ENCODE measurements around the gene PEMT.
A peak's percentile ranks its signal among the peaks of the same experiment; 100 is the strongest.

Gene PEMT

DNA sequence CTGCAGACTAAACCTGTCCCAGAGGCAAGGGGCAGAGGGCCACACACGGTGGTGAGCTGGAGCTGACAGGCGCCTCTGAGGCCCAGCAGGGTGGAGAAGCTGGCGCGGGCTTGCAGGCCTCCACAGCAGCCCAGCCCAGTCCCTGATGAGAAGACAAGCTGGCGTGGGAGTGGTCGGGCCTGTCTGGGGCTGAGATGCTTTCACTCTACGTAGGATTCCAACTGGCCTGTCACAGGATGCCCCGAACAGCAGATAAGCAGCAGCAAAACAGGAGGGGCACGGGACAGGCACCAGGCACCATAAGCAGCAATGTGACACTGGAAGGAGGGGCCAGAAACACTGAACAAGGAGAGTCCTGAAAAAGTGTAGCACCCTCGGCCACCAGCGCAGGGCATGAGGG lies 40.1 kb downstream of the PEMT start:
- no peak for DNase-seq

- DNase-seq = no peak
Observed at GRCh38 chr17:17549732-17550366, 41.7 kb downstream of the PEMT start.

DNA sequence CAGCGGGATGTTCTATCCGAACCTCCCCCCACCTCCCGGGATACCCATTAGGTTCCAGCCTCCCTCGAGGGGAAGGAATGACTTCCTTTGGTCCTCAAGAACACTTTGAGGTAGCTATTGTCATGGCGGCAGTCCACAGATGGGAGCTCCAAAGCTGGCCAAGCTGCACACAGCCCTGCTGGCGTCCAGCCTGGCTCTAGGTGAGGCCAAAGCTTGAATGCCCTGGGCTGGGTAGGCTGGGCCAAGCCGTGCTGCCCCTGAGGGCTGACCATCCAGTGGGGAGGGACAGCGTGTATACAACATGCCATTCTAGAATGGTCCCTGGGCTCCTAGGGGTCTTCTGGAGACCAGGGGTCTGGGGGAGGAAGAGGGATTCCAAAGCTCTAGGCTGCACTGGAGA lies 43.5 kb downstream of the PEMT start:
- no peak for DNase-seq

- DNase-seq = no peak
Observed at GRCh38 chr17:17547210-17547764, 44.2 kb downstream of the PEMT start.

- no peak for DNase-seq
Observed at GRCh38 chr17:17546399-17547185, 44.9 kb downstream of the PEMT start.

DNA sequence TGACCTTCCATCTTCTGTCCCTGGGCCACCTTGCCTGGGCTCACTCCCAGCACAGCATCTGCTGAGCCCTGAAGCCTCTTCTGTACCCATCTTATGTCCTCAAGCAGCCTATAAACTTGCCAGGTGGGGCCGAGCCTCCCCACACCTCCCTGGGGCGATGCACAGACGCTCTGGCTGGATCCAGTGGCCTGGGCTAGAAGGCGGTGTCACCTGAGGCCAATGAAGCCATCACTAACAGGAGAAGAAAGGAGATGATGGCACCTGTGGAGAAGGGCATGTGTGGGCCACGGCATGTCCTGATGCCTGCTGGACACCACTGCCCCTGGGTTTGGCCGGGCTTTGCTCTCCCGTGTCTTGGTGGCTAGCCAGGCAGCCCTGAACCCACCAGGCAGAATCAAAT lies 45.5 kb downstream of the PEMT start:
- DNase-seq = peak; percentile 50 to 58

DNA sequence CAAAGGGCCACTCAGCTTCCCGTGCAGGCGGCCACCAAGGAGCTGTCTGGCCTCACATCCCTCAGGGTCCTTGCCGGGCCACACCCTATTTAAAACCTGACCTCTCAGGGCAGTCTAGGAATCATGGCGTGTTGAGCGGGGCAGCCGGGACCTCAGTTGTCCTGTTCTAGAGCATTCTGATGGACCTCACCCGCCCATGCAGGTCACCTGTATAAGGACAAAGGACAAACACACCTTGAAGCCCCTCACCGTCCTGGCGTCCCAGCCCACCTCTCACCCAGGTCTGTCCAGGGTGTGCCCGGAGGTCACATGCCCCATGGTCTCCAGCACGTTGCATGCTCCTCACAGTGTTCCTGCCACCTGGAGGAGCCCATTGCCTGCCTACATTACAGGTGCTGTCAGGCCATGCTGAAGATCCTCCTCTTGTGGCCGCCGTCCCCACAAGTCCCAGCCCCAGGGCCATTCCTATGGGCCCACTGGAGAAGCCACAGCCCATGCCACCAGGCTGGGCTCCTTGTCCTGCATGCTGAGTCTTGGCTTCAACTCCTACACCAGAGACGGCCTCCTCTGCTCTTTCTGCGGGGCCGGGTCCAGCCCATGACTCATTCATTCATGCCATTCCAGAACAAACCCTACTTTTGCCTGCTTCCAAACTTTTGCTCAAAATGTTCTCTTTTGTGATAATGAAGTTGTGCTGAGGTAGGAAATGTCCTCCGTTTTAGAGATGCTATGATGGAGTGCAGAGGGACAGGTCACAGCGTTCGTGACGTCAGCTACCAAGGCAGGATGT lies 46.3 kb downstream of the PEMT start:
- DNase-seq = no peak

DNA sequence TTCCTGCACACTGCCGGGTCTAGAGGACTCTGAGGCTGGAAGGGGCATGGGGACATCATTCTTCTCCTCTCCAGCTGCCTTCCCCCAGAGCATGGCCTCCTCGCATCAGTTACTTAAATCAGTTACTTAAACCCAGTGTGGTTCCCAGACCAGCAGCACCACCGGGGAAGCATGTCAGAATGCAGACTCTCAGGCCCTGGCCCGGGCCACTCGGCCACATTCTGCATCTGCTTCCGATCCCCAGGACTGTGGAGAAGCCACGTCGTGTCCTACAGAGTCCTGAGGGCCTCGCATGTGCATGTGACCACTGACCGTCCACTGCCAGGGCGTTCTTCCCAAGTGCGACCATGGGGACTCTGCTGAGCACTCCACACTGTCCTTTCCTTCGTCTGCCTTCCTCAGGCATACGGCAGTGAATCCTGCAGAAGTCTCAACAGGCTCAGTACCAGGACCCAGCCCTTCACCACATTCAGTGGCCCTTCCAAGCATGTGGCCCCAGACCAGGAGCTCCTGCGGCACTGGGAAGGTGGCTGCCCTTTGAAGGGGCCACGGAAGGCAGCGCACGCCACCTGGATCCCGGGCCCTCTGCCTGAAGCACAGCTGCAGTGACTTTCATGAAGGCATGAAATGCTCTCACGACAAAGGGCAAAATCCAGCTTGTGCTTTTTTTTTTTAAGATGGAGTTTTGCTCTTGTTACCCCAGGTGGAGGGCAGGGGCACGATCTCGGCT lies 48.4 kb downstream of the PEMT start:
- DNase-seq = no peak

DNA sequence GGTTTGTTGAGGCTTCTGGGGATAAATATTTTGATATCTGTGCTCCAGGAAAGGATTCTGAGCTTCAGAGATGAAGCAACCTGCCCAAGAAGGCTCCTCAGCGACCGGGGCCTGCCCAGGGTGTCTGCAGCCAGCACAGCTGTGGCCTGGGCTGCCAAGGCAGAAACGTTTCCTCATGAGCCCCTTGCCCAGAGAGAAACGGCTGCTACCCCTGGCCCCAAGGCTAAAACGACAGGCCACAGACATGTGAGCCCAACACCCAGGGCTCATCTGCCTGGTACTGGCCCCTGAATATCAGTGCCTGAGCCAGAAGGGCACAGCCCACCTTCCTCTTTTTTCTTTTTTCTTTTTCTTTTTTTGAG lies 49.9 kb downstream of the PEMT start:
- no peak for DNase-seq

- no peak for DNase-seq
Observed at GRCh38 chr17:17540935-17541639, 50.4 kb downstream of the PEMT start.

DNA sequence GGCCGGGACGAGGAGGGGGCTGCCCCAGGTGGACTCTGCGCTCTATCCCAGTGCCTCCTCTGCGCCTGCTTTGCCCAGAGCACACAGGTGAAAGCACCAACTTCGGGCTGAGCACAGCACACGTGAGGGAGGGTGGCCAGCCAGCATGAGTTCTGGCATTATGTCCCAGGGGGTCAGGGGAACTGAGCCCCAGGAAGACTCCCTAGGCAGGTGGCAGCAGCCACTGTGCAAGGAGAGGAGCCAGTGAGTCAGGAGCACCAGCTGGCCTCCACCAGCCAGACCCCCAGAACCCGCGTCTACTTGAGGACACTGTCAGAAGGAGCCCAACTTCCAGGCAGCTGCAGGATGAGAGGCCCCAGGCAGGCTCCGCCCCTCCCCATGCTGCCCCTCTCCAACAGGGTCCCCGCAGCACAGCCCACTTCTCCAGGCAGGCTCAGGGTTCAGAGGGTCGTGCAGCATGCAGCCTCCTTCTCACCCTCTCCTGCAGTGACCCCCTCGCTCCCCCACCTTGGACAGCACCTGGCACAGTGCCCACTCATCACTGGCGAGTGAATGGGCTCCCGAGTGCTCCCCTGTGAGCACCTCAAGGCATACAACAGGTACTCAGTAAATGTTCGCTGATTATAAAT lies 51.1 kb downstream of the PEMT start:
- DNase-seq = no peak

DNA sequence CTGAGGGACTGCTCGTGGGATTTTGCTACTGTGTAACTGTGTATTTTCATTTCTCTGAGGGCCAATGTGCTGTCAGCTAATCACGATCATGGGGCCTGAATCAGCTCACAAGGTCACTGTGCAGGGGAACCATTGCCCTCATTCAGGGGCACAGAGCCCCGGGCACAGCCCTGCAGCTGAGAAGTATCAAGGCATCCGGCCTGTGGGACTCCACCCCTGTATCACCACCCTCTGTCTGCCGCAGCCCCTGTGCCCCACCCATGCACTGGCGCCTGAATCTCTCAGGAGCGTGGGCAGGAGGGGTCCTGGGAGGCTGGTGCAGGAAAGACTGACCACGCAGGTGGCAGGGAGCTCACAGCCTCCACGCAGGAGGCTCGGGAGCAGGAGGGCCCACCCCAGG lies 51.9 kb downstream of the PEMT start:
- no peak for DNase-seq

DNA sequence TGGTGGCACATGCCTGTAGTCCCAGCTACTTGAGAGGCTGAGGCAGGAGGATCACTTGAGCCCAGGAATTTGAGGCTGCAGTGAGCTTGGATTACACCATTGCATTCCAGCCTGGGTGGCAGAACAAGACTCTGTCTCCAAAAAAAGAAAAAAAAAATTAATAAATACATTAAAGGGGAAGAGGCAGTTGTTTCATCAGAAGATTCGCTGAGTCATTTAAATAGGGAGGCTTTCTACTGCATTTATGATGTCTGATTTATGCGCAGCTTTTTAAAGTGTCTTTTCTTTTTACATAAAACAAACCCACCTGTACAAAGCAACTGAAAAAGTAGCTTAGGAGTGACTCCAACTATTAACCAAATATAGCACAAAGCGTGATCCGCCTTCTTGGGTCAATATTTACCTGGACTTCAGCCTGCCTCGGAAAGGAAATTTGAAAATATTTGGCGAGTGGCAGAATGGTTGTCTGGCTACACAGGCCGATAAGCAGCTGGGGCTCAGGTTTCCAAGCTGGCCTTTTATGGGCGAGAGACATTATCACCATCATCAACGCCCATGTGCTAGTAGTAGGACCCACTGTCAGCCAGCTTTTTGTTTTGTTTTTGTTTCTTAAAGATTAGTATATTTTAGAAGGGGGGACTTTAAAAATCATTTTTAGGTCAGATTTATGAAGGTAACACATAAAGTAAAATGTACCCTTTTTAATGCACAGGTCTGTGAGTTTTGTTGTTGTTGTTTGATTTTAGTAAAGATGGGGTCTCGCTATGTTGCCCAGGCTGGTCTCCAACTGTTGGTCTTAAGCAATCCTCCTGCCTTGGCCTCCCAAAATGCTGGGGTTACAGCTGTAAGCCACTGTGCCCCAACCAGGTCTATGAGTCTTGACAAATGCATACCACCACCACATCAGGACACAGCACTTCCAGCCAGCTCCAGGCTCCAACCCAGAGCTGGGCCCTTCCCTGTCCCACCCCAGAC lies 52.8 kb downstream of the PEMT start:
- no peak for DNase-seq

DNA sequence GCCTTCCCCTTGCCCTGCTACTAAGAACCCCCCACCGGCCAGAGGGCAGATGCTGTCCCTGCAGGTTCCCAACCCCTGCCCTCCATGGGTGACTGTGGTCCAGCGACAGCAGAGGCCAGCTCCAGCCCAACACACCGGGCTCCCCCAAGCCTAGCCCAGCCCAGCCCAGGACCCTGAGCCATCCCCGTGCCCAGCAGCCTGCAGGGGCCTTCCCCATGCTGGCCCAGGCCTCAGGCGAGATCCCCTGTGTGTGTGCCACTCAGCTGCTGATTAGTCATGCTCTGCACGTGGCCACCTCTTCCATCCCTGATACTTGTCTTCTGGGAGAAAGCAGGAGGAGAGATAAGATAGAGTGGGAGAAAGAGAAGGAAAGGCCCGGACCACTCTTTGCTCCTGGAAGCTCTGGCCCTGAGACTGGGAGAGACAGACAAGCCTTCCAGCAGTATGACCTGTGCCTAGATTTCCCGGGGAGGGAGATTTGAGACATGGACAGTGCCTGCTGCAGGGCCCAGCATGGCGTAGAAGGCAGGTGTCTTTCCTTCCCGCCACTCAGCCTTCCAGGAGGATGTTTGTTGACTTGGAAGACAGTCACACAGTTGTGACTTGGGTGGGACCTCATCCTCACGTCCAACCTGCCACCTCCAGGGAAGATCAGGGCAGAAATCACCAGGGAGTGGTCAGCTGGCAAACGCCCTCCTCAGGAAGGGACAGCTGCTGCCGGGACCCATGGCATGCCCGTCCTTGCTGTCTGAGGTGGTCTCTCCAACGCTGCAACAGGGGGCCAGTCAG lies 54.0 kb downstream of the PEMT start:
- DNase-seq = no peak

- DNase-seq = no peak
Observed at GRCh38 chr17:17536702-17537101, 54.8 kb downstream of the PEMT start.

DNA sequence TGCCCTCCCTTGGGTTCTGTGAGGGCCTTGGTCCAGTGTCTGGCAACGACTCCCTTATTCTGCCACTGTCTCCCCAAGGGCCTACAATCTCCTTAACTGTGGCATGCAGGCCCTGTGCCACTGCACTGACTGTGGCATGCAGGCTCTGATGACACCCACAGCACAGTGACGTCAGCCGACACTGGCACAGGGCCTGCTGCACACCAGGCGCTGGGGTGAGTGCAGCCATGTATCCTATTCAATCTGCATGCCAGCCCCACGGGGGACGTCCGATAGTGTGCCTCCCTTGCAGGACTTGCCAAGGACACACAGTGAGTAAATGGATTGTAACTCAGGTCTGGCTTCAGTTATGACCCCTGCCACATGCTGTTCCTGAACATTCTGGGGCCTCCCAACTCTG lies 55.6 kb downstream of the PEMT start:
- no peak for DNase-seq

DNA sequence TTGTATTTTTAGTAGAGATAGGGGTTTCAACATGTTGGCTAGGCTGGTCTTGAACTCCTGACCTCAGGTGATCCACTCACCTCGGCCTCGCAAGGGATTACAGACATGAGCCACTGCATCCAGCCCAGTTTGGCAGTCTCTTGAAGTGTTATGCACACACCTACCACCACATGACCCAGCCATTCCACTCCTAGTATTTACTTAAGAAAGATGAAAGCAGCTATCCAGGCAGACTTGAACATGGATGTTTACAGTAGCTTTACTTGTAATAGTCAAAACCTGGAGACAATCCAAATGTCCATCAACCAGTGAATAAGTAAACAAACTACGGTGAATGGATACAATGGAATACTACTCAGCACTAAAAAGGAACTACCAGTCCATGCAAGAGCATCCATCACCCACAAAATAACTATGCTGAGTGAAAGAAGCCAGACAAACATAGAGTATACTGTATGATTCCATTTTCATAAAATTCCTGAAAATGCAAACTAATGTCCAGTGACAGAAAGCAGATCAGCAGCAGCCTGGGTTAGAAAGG lies 57.5 kb downstream of the PEMT start:
- DNase-seq = no peak

GRCh38 chr17:17532991-17533390 lies 58.5 kb downstream of the PEMT start:
- DNase-seq = no peak

GRCh38 chr17:17531156-17531555 lies 60.4 kb downstream of the PEMT start:
- no peak for DNase-seq
